Activated naive CD8-positive, alpha-beta T cell (primary cell): Measurements from ENCODE around the gene CKLF.
"Not testable (repeated sequence)": the region's sequence is repeated elsewhere in the genome, so short reads cannot be mapped to it uniquely, and the experiment has no call there.

Experiments used
- H3K27ac Mint-ChIP-seq: one replicate; pipeline ENCODE4 v1.8.0; 2021; ENCODE audit warnings: mixed read lengths
- H3K27me3 Mint-ChIP-seq: one replicate; pipeline ENCODE4 v1.8.0; 2021; ENCODE audit warnings: mixed read lengths
- H3K36me3 Mint-ChIP-seq: one replicate; pipeline ENCODE4 v1.8.0; 2021; ENCODE audit warnings: mixed read lengths
- H3K4me1 Mint-ChIP-seq: one replicate; pipeline ENCODE4 v1.8.0; 2021; ENCODE audit warnings: low read depth, mixed read lengths
- H3K4me3 Mint-ChIP-seq: one replicate; pipeline ENCODE4 v1.8.0; 2021; ENCODE audit warnings: mild to moderate bottlenecking, mixed read lengths
- H3K9me3 Mint-ChIP-seq: one replicate; pipeline ENCODE4 v1.8.0; 2021; ENCODE audit warnings: low read depth, mixed read lengths

CKLF gene

DNA sequence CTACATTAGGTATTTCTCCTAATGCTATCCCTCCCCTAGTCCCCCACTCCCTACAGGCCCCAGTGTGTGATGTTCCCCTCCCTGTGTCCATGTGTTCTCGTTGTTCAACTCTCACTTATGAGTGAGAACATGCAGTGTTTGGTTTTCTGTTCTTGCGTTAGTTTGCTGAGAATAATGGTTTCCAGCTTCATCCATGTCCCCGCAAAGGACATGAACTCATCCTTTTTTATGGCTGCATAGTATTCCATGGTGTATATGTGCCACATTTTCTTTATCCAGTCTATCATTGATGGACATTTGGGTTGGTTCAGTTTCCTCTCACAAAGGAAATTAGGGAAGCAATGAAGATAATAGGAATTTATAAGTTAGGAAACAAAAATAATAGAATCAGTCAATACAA lies 14.9 kb downstream of the CKLF start:
- not testable (repeated sequence) for H3K4me3 Mint-ChIP-seq, H3K9me3 Mint-ChIP-seq, H3K27me3 Mint-ChIP-seq, H3K36me3 Mint-ChIP-seq
- H3K4me1 Mint-ChIP-seq: peaks cover 27% of the 10 kb centered on the region
- H3K27ac Mint-ChIP-seq: peak overlapping the region; percentile 70

DNA sequence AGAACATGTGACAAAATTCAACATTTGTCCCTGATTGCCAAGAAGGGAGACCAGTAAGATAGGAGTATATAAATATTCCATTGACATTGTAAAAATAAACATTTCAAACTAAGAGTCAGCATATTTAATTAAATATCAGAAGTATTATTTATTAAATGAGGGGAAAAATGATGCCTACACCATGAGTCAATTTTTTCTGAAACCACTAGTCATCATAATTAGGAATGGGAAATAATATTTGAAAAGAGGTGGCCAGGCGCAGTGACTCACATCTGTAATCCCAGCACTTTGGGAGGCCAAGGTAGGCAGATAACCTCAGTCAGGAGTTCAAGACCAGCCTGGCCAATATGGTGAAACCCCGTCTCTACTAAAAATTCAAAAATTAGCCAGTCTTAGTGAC lies 16.0 kb downstream of the CKLF start:
- Mint-ChIP-seq H3K4me3 (no peak overlapping the region), H3K27ac (no peak overlapping the region), H3K9me3 (no peaks in the 10 kb centered on the region), H3K4me1 (peaks cover 16% of the 10 kb centered on the region), H3K36me3 (peaks cover 8% of the 10 kb centered on the region), H3K27me3 (no peaks in the 10 kb centered on the region)

DNA sequence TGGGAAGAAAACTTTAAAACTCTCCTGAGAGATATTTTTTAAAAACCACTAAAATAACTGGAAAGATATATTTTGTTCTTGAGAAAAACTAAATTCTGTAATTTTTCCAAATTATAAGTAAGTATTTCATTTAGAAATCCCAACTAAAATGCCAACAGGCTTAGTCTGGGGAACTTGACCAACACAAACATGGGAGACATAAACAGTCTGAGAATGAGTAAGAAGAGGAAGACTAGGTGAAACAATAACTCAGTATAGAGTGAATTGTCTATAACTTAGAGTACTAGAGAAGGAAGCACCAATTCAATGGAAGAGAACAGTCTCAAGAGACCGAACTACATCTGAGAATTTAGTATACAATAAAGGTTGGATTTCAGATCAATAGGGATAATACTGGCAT lies 16.8 kb downstream of the CKLF start:
- Mint-ChIP-seq H3K9me3 (no peaks in the 10 kb centered on the region), H3K27me3 (no peaks in the 10 kb centered on the region), H3K36me3 (peaks cover 8% of the 10 kb centered on the region), H3K4me1 (peaks cover 9% of the 10 kb centered on the region), H3K4me3 (no peak overlapping the region), H3K27ac (peak overlapping the region; percentile 11)

DNA sequence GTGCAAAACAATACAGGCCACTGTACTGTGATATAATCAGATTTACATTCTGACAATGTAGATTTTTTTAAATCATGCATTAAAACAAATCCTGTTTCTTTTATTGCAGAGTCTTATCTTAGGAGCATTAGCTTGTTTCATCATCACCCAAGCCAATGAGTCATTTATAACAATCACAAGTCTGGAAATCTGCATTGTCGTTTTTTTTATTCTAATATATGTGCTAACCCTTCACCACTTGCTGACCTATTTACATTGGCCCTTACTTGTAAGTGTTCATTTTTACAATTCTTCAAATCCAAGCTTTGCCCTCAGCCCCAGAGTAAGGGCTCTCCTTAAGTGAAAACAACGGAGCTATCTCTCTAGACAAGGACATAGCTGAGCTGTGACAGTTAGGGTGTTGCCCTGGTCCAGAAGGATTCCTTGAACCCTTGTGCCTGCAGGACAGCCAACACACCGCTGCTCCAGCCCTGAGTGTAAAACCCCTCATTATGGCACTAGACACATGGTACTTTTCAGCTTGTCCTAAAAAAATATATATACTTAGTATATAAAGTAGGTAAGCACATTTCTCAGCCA lies 17.5 kb downstream of the CKLF start:
- peak overlapping the region; percentile 11 for H3K27ac Mint-ChIP-seq
- peaks cover 8% of the 10 kb centered on the region for H3K36me3 Mint-ChIP-seq
- no peaks in the 10 kb centered on the region for H3K27me3 Mint-ChIP-seq
- H3K4me1 Mint-ChIP-seq: peaks cover 8% of the 10 kb centered on the region
- H3K4me3 Mint-ChIP-seq: no peak overlapping the region
- no peaks in the 10 kb centered on the region for H3K9me3 Mint-ChIP-seq

DNA sequence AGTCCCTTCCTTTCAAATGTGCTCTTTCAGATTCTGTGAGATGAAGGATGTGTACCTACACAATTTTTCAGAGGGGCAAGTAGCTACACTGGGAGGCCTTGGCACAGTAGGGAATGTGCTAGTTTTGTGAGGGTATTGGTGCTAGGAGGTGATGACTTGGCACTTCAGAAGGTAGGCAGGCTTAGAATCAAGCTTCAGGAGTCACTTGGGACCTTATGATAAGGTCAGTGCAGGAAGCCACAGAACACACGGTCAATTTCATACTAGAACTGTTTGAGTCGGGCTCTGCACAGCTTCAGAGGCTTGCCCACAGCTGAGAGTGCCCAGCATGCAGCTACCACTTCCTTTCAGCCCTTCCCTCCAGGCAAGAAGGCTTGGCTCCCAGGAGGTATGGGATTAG lies 20.0 kb downstream of the CKLF start:
- Mint-ChIP-seq H3K9me3 (no peaks in the 10 kb centered on the region), H3K27me3 (no peaks in the 10 kb centered on the region), H3K4me1 (peaks cover 8% of the 10 kb centered on the region), H3K27ac (no peak overlapping the region), H3K4me3 (no peak overlapping the region), H3K36me3 (peaks cover 5% of the 10 kb centered on the region)

DNA sequence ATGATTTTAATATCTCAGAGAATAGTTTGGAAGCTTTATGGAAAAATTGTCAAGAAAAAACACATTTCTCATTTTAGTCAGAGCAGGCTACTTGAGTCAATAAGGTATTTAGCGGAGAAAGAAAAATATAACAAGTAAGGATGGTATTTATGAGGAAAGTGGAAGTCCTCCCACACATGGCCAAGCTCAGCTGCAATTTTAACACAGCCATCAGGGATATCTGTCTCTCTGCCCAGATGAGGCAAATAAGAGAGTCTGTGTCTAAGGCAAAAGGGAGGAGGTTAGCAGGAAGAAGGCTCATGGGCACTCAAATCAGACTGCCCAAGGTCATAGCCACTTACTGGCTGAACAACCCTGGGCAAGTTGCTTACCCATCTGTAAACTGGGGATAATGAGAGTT lies 21.7 kb downstream of the CKLF start:
- H3K27ac Mint-ChIP-seq: no peak overlapping the region
- H3K4me1 Mint-ChIP-seq: peaks cover 10% of the 10 kb centered on the region

DNA sequence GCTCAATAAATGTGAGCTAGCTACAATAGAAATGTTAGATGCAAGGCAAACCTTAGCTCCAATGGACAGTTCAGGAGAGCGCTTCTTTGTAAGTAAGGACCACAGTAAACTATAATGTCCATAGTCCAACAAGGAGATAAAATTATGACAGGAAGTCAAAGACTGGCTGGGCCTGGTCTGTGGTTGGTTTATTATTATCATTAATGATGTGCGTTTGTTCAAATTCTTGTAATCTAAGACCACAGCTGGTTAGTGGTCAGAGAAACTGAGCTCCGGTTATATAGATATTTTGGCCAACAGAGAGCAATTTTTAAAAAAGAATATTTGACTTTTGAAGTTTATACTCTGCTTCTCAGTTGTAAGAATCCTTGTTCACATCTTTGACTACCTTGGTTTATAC lies 22.2 kb downstream of the CKLF start:
- no peak overlapping the region for H3K4me3 Mint-ChIP-seq
- no peaks in the 10 kb centered on the region for H3K9me3 Mint-ChIP-seq
- peaks cover 11% of the 10 kb centered on the region for H3K4me1 Mint-ChIP-seq
- H3K27me3 Mint-ChIP-seq: no peaks in the 10 kb centered on the region
- H3K36me3 Mint-ChIP-seq: no peaks in the 10 kb centered on the region
- H3K27ac Mint-ChIP-seq: no peak overlapping the region

More for the DNA sequence above, 21.7 kb downstream of the CKLF start:
- Mint-ChIP-seq H3K27me3 (no peaks in the 10 kb centered on the region), H3K36me3 (no peaks in the 10 kb centered on the region), H3K4me3 (no peak overlapping the region), H3K9me3 (no peaks in the 10 kb centered on the region)

DNA sequence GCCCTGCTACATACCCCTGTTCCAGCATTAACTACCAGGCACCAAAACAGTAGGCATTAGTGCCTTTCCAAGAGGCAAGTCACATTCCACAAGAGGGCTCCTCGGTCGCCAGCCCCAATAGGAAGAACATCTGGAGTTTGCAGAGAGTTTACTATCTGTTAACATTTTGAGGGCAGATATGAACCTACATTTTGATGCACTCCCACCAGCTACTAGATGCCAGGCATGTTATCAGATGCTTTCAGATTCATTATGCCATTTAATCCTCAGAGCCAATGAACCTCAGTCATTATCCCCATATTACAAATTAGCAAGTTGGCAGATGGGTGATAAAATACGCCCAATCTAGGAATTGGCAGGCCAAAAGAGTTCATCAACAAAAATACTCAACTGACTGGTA lies 22.7 kb downstream of the CKLF start:
- Mint-ChIP-seq H3K4me3 (no peak overlapping the region), H3K27me3 (no peaks in the 10 kb centered on the region), H3K4me1 (peaks cover 15% of the 10 kb centered on the region), H3K36me3 (no peaks in the 10 kb centered on the region), H3K27ac (no peak overlapping the region), H3K9me3 (no peaks in the 10 kb centered on the region)

DNA sequence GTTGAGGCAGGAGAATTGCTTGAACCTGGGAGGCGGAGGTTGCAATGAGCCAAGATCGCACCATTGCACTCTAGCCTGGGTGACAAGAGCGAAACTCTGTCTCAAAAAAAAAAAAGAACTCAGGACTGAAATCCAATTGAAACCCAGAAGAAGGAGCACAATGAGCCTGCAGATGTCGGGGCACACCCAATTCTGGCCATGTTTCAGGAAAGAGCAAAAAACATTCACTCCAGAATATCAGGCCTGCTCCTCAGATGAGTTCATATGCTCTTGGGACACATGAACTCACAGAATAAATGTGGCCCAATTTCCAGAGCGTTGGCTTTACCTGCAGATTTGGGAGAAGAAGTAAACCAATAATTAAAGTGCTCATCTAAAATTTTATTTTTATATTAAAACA lies 23.9 kb downstream of the CKLF start:
- Mint-ChIP-seq H3K27ac (no peak overlapping the region), H3K27me3 (peaks cover 1% of the 10 kb centered on the region), H3K9me3 (no peaks in the 10 kb centered on the region), H3K4me1 (peaks cover 15% of the 10 kb centered on the region), H3K36me3 (no peaks in the 10 kb centered on the region), H3K4me3 (no peak overlapping the region)

DNA sequence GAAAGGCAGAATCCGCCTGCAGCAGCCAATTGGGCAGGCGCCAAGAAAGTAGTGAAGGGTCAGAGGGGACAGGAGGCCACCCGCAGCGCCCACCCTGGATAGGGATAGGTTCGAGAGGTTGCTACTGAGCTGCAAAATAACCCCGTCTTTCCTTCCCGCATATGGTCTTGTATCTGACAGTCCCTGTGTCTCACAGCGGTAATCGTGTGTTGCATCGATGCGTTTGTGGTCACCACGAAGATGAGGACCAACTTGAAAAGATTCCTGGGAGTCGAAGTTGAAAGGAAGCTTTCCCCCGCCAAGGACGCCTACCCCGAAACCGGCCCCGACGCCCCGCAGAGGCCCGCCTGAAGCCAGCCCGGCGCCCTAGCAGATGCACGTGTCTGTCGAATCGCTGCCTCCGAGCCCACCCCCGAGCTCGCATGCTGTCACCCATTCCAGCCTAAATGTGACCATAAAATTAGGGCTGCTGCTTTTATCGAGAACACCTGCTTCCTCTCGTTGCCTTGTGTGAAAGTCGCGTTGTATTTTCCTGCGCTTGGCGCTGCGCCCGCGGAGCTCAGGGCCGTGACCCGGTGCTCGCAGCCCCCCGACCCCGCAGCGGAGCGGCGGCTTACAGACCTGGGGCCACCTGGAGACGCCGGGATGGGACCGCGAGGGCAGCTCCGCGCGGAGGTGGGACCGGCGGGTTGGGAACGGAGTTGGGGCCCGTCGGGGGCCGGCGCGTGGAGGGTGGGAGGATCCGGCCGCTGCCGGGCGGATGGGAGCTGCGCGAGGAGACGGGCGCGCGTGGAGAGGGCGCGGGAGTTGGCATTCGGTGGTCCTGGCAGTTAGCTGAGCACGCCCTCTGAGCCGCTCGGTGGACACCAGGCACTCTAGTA lies 26.5 kb downstream of the CKLF start, which contains the start of gene CMTM2:
Gene CMTM2 (plus strand): TSS at position 813 of the 881 bp plus-strand sequence. CDS start 145 bp downstream, outside the sequence.
- H3K27me3 Mint-ChIP-seq: peaks cover 1% of the 10 kb centered on the region
- peak within 1 kb of the TSS; percentile 16 for H3K27ac Mint-ChIP-seq
- no peaks in the 10 kb centered on the region for H3K36me3 Mint-ChIP-seq
- H3K9me3 Mint-ChIP-seq: no peaks in the 10 kb centered on the region
- peaks cover 15% of the 10 kb centered on the region for H3K4me1 Mint-ChIP-seq
- H3K4me3 Mint-ChIP-seq: peak within 1 kb of the TSS; percentile 75

DNA sequence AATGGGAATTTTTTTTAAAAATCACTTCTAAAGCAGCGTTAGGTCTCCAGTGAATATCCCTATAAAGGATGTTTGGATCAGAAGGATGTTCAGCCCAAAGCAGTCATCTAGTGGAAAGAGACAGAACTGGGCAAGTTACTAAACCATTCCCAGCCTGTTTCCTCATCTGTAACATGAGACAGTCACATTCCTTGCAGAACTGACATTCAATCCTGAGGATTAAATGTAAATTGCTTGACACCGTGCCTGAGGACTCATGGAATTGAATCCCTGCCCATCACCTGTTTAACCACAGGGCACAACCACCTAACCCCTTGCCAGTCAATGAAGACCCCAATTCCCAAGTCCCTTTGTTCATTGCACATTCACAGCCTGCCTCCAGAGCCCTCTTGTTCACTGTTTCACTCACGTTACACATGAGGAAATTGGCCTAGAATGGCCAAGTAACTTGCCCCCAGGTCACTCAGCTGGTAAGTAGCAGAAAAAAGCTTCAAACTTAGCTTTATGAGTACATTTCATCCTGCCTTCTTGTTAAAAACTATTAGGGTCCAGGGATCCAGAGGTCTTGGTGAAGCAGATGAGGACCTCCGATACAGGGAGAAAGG lies 28.3 kb downstream of the CKLF start:
- no peak overlapping the region for H3K27ac Mint-ChIP-seq
- H3K4me1 Mint-ChIP-seq: peaks cover 15% of the 10 kb centered on the region
- no peak overlapping the region for H3K4me3 Mint-ChIP-seq
- H3K9me3 Mint-ChIP-seq: no peaks in the 10 kb centered on the region
- H3K27me3 Mint-ChIP-seq: peaks cover 1% of the 10 kb centered on the region
- H3K36me3 Mint-ChIP-seq: no peaks in the 10 kb centered on the region

DNA sequence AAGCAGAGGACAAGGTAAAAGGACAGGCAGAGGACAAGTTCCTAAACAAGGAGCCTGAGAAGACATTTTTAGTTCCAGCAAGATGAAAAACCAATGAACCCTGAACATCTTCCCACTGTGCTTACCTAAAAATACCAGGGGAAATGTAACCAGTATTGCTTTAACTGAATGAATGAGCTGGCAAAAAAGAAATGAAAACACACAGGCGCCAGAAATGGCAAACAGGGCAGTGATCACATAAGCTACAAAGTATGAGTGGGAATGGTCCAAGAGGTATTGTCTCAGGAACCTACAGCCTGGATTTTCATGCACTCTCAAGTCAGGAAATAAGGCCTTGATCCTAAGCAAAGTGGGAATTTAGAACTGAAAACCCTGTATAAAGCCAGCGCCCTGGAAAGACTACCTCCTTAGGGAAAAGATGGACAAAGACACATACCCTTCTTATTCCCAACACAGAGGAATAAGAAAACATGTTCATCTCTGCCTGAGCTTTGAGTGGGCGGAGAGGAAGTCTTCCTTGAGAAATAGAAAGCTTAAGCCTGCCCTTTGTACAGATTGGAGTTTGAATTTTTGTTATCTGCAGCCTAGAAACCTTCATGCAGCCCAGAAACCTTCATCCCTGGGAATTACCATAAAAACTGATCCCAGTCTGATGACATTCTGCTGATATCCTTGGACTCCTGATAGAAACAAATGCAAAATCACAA lies 29.0 kb downstream of the CKLF start:
- H3K4me1 Mint-ChIP-seq: peaks cover 15% of the 10 kb centered on the region
- peaks cover 1% of the 10 kb centered on the region for H3K27me3 Mint-ChIP-seq
- no peaks in the 10 kb centered on the region for H3K36me3 Mint-ChIP-seq

DNA sequence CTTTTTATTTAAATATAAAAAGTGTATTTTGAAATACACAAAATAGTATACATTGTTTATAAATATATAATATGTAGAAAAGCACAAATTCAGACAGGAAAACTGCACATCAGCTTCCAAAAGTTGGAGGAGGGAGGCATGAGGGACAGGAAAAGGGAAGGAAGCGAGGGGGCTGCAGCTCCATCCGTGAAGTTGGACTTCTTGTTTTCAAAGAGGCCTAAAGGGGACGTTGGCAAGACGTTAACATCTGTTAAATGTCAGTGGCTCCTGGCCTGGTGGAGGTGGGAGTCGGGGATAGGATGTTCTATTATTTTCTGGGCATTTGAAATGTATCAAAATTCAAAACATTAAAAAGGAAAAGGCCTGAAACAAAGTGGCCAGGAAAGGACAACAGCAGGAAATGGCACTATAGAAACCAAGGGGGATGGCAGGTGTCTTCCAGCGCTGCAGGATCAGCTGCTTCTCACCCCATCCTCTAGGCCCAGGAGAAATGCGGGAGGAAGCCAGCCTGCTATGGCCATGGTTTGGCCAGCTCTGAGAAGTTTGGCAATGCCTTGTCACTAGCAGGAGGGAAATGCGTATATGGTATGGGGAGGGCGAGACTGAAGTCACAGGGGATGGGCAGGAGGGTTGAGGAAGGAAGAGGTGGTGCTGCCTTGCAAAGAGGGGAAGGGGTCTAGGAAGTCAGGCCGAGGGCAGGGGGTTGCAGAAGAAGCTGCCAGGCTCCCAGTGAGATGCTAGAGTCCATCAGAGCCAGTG lies 33.3 kb downstream of the CKLF start:
- Mint-ChIP-seq H3K36me3 (no peaks in the 10 kb centered on the region), H3K27me3 (no peaks in the 10 kb centered on the region), H3K4me1 (peaks cover 25% of the 10 kb centered on the region), H3K27ac (no peak overlapping the region), H3K9me3 (no peaks in the 10 kb centered on the region), H3K4me3 (no peak overlapping the region)

More for the DNA sequence above, 29.0 kb downstream of the CKLF start:
- Mint-ChIP-seq H3K27ac (no peak overlapping the region), H3K4me3 (no peak overlapping the region), H3K9me3 (no peaks in the 10 kb centered on the region)

DNA sequence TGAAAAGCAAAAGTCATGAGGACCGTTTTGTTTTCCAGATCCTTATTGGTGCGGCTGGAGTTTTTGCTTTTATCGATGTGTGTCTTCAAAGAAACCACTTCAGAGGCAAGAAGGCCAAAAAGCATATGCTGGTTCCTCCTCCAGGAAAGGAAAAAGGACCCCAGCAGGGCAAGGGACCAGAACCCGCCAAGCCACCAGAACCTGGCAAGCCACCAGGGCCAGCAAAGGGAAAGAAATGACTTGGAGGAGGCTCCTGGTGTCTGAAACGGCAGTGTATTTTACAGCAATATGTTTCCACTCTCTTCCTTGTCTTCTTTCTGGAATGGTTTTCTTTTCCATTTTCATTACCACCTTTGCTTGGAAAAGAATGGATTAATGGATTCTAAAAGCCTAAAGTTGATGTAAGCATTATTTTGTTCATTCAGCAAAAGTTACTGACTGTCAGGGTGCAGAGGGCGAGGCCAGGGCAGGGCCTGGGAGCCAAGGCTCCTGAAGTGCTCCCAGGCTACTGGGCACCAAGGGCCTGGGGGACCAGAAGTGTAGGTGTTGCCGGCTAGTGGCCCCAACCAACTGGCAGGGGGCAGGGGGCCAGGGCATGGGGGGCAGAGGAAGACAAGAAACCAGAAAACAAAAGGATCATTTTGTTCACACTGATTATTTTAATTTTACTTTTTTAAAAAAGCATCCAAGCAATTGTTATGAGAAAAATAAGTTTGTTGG lies 35.7 kb downstream of the CKLF start:
- H3K36me3 Mint-ChIP-seq: no peaks in the 10 kb centered on the region
- H3K4me3 Mint-ChIP-seq: no peak overlapping the region
- peaks cover 28% of the 10 kb centered on the region for H3K4me1 Mint-ChIP-seq
- no peaks in the 10 kb centered on the region for H3K9me3 Mint-ChIP-seq
- H3K27ac Mint-ChIP-seq: peak overlapping the region; percentile 29
- no peaks in the 10 kb centered on the region for H3K27me3 Mint-ChIP-seq
